ENCODE measurements around the gene HAUS1.

HAUS1 gene

GRCh38 chr18:46141199-46141598, 37.0 kb downstream of the HAUS1 start:
- Histone ChIP-seq H3K4me1 (ENCODE audit: control insufficient read depth, low read length) (no peaks in the 10 kb centered on the region), H3K4me2 (ENCODE audit: low read length) (no peak overlapping the region), H3K9me2 (replicated peaks; ENCODE audit: control insufficient read depth, low read length) (no peaks in the 10 kb centered on the region), H3K9me3 (ENCODE audit: control insufficient read depth, insufficient read depth, low read length) (no peaks in the 10 kb centered on the region), H3K4me3 (ENCODE audit: low read length) (no peak overlapping the region), H3K79me2 (ENCODE audit: control insufficient read depth, low read length) (no peaks in the 10 kb centered on the region), H3K27ac (ENCODE audit: low read depth, low read length) (no peak overlapping the region), H4K20me1 (ENCODE audit: control insufficient read depth, insufficient read depth, low read depth, low read length) (no peaks in the 10 kb centered on the region), H3F3A (ENCODE audit: control insufficient read depth, insufficient read depth) (no peaks in the 10 kb centered on the region), H3K27me3 (ENCODE audit: control insufficient read depth, low read length) (no peaks in the 10 kb centered on the region), H3K36me3 (ENCODE audit: control insufficient read depth, low read length) (no peaks in the 10 kb centered on the region)
- TF ChIP-seq, protein P1, sequence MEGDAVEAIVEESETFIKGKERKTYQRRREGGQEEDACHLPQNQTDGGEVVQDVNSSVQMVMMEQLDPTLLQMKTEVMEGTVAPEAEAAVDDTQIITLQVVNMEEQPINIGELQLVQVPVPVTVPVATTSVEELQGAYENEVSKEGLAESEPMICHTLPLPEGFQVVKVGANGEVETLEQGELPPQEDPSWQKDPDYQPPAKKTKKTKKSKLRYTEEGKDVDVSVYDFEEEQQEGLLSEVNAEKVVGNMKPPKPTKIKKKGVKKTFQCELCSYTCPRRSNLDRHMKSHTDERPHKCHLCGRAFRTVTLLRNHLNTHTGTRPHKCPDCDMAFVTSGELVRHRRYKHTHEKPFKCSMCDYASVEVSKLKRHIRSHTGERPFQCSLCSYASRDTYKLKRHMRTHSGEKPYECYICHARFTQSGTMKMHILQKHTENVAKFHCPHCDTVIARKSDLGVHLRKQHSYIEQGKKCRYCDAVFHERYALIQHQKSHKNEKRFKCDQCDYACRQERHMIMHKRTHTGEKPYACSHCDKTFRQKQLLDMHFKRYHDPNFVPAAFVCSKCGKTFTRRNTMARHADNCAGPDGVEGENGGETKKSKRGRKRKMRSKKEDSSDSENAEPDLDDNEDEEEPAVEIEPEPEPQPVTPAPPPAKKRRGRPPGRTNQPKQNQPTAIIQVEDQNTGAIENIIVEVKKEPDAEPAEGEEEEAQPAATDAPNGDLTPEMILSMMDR (IDR thresholded peaks at IDR 0.05; ENCODE audit: low read depth, low read length, poor library complexity, severe bottlenecking) = no peak
- TF ChIP-seq EZH2phosphoT487 (IDR thresholded peaks at IDR 0.05; ENCODE audit: borderline replicate concordance, low read length) = no peak

- no peak for TF ChIP-seq EZH2phosphoT487 (IDR thresholded peaks at IDR 0.05; ENCODE audit: borderline replicate concordance, low read length)
- TF ChIP-seq, protein P1 (IDR thresholded peaks at IDR 0.05; ENCODE audit: low read depth, low read length, poor library complexity, severe bottlenecking) = peak; percentile 91
- H3K9me3 ChIP-seq (ENCODE audit: control insufficient read depth, insufficient read depth, low read length) = no peaks in the 10 kb centered on the region
- H3K9me2 ChIP-seq (replicated peaks; ENCODE audit: control insufficient read depth, low read length) = no peaks in the 10 kb centered on the region
- H3K4me2 ChIP-seq (ENCODE audit: low read length) = no peak overlapping the region
- H3K27me3 ChIP-seq (ENCODE audit: control insufficient read depth, low read length) = peaks cover 3% of the 10 kb centered on the region; the same call in 1 of the 2 replicates
- no peaks in the 10 kb centered on the region for H3F3A ChIP-seq (ENCODE audit: control insufficient read depth, insufficient read depth)
- no peaks in the 10 kb centered on the region for H3K79me2 ChIP-seq (ENCODE audit: control insufficient read depth, low read length)
- no peaks in the 10 kb centered on the region for H3K4me1 ChIP-seq (ENCODE audit: control insufficient read depth, low read length)
- no peaks in the 10 kb centered on the region for H4K20me1 ChIP-seq (ENCODE audit: control insufficient read depth, insufficient read depth, low read depth, low read length)
- no peak overlapping the region for H3K4me3 ChIP-seq (ENCODE audit: low read length)
- H3K36me3 ChIP-seq (ENCODE audit: control insufficient read depth, low read length) = no peaks in the 10 kb centered on the region
- H3K27ac ChIP-seq (ENCODE audit: low read depth, low read length) = no peak overlapping the region
These were observed 44.6 kb downstream of the HAUS1 start for GRCh38 chr18:46148810-46149209.

- TF ChIP-seq, protein P1 (IDR thresholded peaks at IDR 0.05; ENCODE audit: low read depth, low read length, poor library complexity, severe bottlenecking) = no peak
- TF ChIP-seq EZH2phosphoT487 (IDR thresholded peaks at IDR 0.05; ENCODE audit: borderline replicate concordance, low read length) = no peak
- H3F3A ChIP-seq (ENCODE audit: control insufficient read depth, insufficient read depth) = no peaks in the 10 kb centered on the region
- H3K4me1 ChIP-seq (ENCODE audit: control insufficient read depth, low read length) = peaks cover 8% of the 10 kb centered on the region
- H3K27me3 ChIP-seq (ENCODE audit: control insufficient read depth, low read length) = peaks cover 14% of the 10 kb centered on the region
- H3K4me3 ChIP-seq (ENCODE audit: low read length) = no peak overlapping the region
- H4K20me1 ChIP-seq (ENCODE audit: control insufficient read depth, insufficient read depth, low read depth, low read length) = no peaks in the 10 kb centered on the region
- H3K9me3 ChIP-seq (ENCODE audit: control insufficient read depth, insufficient read depth, low read length) = no peaks in the 10 kb centered on the region
- H3K27ac ChIP-seq (ENCODE audit: low read depth, low read length) = no peak overlapping the region
- no peaks in the 10 kb centered on the region for H3K36me3 ChIP-seq (ENCODE audit: control insufficient read depth, low read length)
- no peaks in the 10 kb centered on the region for H3K79me2 ChIP-seq (ENCODE audit: control insufficient read depth, low read length)
- H3K9me2 ChIP-seq (replicated peaks; ENCODE audit: control insufficient read depth, low read length) = no peaks in the 10 kb centered on the region
- no peak overlapping the region for H3K4me2 ChIP-seq (ENCODE audit: low read length)
These were observed 48.2 kb downstream of the HAUS1 start for GRCh38 chr18:46152436-46152807.

All from DOHH2 (cell line).